Uterus (tissue), 4 donors: ENCODE results near the gene ATP6V0C. TPM values are rescaled to one million over a fixed set of nuclear protein-coding genes. Genes with fewer than 3 reads are reported as not detected.

Experiments used
- DNase-seq, 2 donors: peaks; one replicate each; pipeline ENCODE4 v3.0.0-alpha.2; 2019 to 2020
- H3K27ac ChIP-seq, 2 donors: fragments of 200-600 bp; sonication (generic); 1 replicate in 1 of 2; 2 replicates in 1 of 2; pipeline ENCODE4 v1.5.1; 2016 to 2018
- H3K27me3 ChIP-seq, 2 donors: fragments of 200-600 bp; sonication (generic); one replicate each; pipeline ENCODE4 v1.5.1; 2018 to 2019; ENCODE audit warnings: control low read depth in 1 of 2
- H3K36me3 ChIP-seq, 2 donors: fragments of 200-600 bp; sonication (generic); one replicate each; pipeline ENCODE4 v1.5.1; 2019; ENCODE audit warnings: control low read depth in 1 of 2
- H3K4me1 ChIP-seq, 2 donors: fragments of 200-600 bp; sonication (generic); one replicate each; pipeline ENCODE4 v1.5.1; 2018 to 2019; ENCODE audit warnings: control low read depth in 1 of 2
- H3K4me3 ChIP-seq, 2 donors: fragments of 200-600 bp; sonication (generic); 1 replicate in 1 of 2; 2 replicates in 1 of 2; pipeline ENCODE4 v1.5.1; 2018 to 2019; ENCODE audit warnings: mild to moderate bottlenecking in 1 of 2
- H3K9me3 ChIP-seq, 2 donors: fragments of 200-600 bp; sonication (generic); one replicate each; pipeline ENCODE4 v1.5.1; 2019; ENCODE audit warnings: control low read depth in 1 of 2
- POLR2A ChIP-seq, 2 donors: fragments of 450-650 bp; IDR thresholded peaks; one replicate each; pipeline ENCODE4 v1.6.1; 2016; ENCODE audit warnings: antibody characterized with exemption in 2 of 2, mild to moderate bottlenecking in 1 of 2, moderate library complexity in 1 of 2
- intact Hi-C: fragments of 100-400 bp; cut with DNase I; formaldehyde crosslinking; loops from one replicate; pipeline ENCODE4 v1.15.1; 2023; ENCODE audit warnings: low total_unique reads
- total RNA-seq, 4 donors: library from RNA; depleted of rRNA in 3 of 4; stranded (reverse); fragments of >200 nt in 3 of 4; gene quantifications; one replicate each; pipeline versions ENCODE4 v1.1.0 to v1.2.4, GENCODE V29; 2014 to 2023
- TF ChIP-seq, protein P1 (sequence below), 4 experiments: fragments of 200-600 bp in 2 of 4; fragments of 450-650 bp in 2 of 4; sonication (generic) in 2 of 4; IDR thresholded peaks; one replicate each; pipeline ENCODE4 v1.5.1; 2016 to 2019; ENCODE audit warnings: antibody characterized with exemption in 4 of 4, mild to moderate bottlenecking in 2 of 4, moderate library complexity in 1 of 4
- donor health status: DM: yes; HTN: yes; CAD: no.

Gene ATP6V0C
- total RNA-seq, 4 donors from 2014 or later = 14.3 to 126 (median 41.4) TPM

DNA sequence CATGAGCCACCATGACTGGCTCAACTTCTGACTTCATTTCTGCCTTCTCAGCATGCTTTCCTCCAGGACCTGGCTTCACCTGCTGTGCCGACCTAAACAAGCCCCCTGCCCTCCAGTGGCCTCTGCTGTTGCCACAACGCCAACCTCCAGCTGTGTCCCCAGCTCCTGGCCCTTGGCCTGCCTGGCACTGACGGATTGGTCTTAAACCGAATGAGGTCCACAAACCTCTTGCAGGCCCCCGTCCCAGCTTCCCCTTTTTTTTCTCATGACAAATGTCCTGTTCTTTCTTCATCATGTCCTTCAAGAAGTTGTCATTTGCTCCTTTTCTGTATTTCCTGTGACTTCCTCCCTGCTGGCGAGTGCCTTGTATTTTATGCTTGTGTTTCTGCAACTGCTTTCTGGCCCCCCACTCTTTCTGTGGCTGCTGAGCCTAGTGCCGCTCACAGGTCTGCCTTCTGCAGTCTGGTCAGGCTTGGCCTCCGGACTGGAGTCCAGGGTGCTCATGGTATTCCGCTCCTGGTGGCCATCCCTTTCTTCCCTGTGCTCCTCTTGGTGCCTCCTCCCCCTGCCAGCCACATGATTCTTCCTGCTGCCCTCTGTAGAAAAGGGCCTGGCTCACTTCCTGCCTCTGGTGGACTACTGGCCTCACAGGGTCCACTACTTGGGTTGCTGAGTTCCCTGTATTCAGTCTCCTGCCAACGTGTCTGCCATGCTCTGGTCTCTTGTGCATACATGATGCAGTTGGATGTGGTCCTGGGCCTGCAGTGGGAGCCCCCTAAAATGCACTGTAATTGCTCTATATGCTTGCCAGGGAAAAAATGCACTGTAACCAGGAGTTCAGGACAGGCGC, 2.9 kb downstream of the ATP6V0C start:
- H3K27ac ChIP-seq = peak overlapping the region; percentile 2 to 34

DNA sequence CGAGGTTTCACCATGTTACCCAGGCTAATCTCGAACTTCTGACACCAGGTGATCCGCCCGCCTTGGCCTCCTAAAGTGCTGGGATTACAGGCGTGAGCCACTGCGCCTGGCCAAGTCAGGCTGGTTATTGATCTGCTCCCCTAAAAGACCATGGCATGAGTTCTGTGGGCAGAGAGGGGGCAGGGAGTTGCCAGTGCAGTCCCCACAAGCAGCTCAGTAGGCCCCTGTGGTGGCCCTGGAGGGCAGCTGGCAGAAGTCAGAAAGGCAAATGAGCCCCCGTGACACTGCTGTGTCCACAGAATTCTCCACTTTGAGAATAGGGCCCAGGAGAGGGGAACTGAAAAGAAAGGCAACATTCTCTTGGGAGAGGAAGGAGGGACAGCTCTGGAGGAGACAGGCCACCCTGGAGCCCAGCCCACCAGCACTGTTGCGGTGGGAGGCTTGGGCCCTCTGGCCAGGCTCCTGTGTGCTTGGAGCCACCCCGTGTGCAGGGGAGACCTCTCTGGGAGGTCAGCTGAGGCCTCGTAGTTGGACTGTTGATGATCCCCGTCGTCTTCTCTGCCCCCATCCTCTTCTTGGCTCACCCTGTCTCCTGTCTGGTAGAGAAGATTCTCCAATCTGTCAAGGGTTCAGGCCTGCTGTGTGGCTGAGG, 4.3 kb downstream of the ATP6V0C start:
- Histone ChIP-seq H3K4me1 (peaks cover 30 to 50% of the 10 kb centered on the region in 2 donors), H3K4me3 (no peak overlapping the region), H3K36me3 (no peaks in the 10 kb centered on the region), H3K27me3 (no peaks in the 10 kb centered on the region), H3K27ac (peak overlapping the region; percentile 9 to 12), H3K9me3 (no peaks in the 10 kb centered on the region)
- TF ChIP-seq, protein P1, sequence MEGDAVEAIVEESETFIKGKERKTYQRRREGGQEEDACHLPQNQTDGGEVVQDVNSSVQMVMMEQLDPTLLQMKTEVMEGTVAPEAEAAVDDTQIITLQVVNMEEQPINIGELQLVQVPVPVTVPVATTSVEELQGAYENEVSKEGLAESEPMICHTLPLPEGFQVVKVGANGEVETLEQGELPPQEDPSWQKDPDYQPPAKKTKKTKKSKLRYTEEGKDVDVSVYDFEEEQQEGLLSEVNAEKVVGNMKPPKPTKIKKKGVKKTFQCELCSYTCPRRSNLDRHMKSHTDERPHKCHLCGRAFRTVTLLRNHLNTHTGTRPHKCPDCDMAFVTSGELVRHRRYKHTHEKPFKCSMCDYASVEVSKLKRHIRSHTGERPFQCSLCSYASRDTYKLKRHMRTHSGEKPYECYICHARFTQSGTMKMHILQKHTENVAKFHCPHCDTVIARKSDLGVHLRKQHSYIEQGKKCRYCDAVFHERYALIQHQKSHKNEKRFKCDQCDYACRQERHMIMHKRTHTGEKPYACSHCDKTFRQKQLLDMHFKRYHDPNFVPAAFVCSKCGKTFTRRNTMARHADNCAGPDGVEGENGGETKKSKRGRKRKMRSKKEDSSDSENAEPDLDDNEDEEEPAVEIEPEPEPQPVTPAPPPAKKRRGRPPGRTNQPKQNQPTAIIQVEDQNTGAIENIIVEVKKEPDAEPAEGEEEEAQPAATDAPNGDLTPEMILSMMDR (IDR thresholded peaks at IDR 0.05) = no peak
- TF ChIP-seq POLR2A (IDR thresholded peaks at IDR 0.05) = no peak
- DNase-seq = no peak
- intact Hi-C loops = no loop called here

More for the DNA sequence above, 2.9 kb downstream of the ATP6V0C start:
- H3K9me3 ChIP-seq = no peaks in the 10 kb centered on the region
- DNase-seq = peak in 1 of 2 donors; percentile 20
- intact Hi-C loops = no loop called here
- peaks cover 30 to 50% of the 10 kb centered on the region in 2 donors for H3K4me1 ChIP-seq
- no peak overlapping the region for H3K4me3 ChIP-seq
- no peaks in the 10 kb centered on the region for H3K36me3 ChIP-seq
- TF ChIP-seq POLR2A (IDR thresholded peaks at IDR 0.05) = no peak
- TF ChIP-seq, protein P1 (IDR thresholded peaks at IDR 0.05) = no peak
- no peaks in the 10 kb centered on the region for H3K27me3 ChIP-seq

DNA sequence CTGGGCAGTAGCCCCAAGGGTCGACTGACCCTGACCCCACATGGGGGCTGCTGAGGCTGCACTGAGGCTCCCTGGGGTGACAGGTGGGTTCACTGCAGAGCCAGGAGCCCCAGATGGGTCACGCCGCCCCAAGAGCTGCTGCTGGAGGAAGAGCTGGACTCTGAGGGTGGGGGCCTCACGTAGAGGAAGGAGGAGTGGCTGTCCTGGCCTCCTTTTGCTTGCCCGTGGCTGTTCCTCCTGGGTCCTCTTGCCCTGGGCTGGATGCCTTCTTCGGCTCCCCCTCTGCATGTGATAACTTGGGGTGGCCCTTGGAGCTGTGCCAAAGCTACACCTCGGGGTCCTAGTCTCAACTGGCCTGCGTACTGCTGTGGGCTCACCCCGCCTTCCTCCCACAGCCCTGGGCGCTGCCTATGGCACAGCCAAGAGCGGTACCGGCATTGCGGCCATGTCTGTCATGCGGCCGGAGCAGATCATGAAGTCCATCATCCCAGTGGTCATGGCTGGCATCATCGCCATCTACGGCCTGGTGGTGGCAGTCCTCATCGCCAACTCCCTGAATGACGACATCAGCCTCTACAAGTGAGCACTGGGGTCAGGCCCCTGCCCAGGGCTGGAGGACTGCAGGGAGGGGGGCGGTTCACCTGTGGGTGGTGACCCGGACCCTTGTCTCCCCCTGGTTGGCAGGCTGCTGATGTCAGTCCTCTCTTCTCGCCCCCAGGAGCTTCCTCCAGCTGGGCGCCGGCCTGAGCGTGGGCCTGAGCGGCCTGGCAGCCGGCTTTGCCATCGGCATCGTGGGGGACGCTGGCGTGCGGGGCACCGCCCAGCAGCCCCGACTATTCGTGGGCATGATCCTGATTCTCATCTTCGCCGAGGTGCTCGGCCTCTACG, 5.3 kb downstream of the ATP6V0C start:
- peak overlapping the region; percentile 81 for H3K27ac ChIP-seq
- peak; percentile 35 to 57 for DNase-seq
- no peaks in the 10 kb centered on the region for H3K27me3 ChIP-seq
- H3K36me3 ChIP-seq = no peaks in the 10 kb centered on the region
- intact Hi-C loops = no loop called here
- TF ChIP-seq POLR2A (IDR thresholded peaks at IDR 0.05) = no peak
- TF ChIP-seq, protein P1 (IDR thresholded peaks at IDR 0.05) = no peak
- H3K4me3 ChIP-seq = no peak overlapping the region
- no peaks in the 10 kb centered on the region for H3K9me3 ChIP-seq
- peaks cover 30 to 50% of the 10 kb centered on the region in 2 donors for H3K4me1 ChIP-seq

DNA sequence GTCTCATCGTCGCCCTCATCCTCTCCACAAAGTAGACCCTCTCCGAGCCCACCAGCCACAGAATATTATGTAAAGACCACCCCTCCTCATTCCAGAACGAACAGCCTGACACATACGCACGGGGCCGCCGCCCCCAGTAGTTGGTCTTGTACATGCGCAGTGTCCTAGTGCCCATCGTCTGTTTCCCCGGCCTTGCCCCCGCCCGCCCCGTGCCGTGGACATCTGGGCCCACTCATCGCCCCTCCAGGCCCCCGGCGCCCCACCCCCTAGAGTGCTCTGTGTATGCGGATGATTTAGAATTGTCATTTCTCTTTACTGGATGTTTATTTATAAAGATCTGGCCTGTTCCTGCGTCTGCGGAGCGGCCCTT, 5.9 kb downstream of the ATP6V0C start:
- no peak for TF ChIP-seq POLR2A (IDR thresholded peaks at IDR 0.05)
- TF ChIP-seq, protein P1 (IDR thresholded peaks at IDR 0.05) = no peak
- intact Hi-C loops = no loop called here
- Histone ChIP-seq H3K4me1 (peaks cover 30 to 50% of the 10 kb centered on the region in 2 donors), H3K27ac (peak overlapping the region; percentile 81), H3K4me3 (peak overlapping the region; percentile 12 to 72), H3K36me3 (no peaks in the 10 kb centered on the region), H3K27me3 (no peaks in the 10 kb centered on the region), H3K9me3 (no peaks in the 10 kb centered on the region)
- DNase-seq = no peak
